ENCODE data around the gene SH3BP5.

SH3BP5 gene

DNA sequence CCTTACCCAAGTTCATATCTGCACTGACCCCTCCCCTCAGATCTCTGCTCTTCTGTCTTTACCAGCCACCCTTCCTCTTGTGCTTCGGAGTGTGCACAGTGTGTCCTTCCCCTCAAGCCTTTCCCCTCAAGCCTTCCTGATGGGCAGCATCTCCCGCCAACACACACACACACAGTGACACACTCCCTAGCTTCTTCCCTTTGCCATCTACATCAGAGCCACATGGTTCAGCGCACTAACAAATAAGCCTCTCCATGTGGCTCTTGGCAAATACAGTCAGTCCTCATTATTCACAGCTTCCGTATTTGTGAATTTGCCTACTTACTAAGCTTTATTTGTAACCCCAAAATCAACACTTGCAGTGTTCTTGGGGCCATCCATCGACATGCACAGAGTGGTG is 37.5 kb downstream of the SH3BP5 start:
- DNase-seq: no peak

DNA sequence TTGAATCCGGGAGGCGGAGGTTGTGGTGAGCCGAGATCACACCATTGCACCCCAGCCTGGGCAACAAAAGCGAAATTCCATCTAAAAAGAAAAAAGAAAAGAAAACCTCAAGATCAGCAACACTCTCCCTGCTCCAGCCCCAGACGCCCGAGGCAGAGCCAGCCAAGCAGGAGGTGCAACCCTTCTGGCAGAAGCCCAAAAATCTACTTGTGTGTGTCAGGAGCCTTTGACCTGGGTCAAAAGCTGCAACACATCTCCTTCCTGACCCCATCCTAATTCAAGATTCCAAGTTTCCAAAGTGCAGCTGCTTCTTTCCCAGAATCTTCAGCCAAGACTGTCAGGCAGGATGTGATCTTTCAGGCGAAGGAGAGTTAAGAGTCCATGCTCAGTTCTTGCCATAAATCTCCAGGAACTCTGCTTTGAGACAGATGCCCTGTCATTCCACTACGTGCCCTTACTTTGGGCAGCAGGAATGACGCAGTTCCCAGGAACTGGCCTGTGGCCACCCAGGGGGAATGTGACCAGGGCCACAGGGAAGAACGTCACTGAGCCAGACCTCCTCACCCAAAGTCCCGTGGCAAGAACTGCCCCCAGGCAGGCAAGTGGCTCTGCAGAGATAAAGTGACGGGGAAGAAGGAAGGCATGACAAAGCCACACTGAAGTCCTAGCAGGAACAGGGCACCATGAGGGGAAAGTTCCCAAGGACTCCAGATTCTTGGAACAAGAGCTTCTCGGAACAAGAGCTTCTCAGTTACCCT is 39.4 kb downstream of the SH3BP5 start:
- no peak for DNase-seq

DNA sequence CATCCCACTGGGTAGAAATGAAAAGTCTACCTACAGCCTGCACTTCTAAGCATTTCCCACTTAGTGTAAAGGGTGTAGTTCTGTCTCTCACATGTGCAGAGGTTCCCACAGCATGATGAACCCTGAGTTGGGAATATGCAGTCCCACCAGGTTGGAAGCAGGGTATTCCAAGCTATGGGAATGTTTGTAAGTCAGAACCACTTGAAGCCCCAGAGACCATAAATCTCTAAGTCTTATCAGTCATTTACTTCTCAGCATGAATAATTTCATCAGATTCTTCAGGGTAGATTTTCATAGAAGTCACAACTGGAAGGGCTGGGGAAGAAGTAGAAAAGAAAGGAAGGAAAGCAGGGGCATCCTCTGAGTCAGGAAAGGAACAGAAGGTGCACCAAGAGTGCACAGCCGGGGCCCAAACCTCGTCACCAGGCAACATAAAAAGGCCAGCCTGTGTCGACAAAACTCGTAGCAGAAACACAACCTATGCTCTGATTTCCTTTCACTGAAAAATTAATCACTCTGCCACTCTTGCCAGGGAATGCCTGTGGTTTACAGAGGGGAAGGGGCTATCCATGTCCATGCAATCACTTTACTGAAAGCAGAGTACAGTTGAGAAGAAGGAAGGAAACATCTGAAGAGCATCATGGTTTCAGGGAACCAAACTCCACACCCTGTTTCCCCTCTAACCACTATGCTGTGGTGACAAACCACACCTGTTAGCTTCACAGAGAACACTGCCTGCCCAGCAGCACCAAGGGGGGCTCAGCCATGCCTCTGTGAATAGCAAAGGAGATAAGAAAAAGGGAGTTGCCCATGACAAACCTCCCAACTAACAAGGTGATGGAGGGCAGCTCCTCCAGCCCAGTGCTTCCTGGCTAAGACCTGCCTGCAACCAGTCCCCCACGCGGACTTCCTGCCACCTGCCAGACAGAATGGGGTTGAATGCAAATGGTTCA is 40.5 kb downstream of the SH3BP5 start:
- DNase-seq: peak; percentile 81

DNA sequence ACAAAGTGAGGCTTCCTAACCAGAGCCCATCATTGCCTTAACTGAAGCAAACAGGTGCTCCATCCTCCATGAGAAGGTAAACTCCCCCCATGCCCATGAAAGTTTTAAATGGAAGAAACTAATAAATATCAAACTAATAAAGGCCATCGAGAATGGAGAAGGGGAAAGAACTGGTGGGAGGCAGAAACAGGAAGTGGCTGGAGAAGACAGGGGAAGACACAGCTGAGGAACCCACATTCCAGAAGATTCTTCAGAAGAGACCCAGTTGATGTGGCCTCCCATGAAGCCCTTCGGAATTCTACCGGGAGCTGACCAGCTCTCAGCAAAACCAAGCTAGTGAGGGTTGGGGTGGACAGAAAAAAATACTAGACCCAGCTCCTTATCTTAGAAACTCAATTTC is 41.6 kb downstream of the SH3BP5 start:
- no peak for DNase-seq

DNA sequence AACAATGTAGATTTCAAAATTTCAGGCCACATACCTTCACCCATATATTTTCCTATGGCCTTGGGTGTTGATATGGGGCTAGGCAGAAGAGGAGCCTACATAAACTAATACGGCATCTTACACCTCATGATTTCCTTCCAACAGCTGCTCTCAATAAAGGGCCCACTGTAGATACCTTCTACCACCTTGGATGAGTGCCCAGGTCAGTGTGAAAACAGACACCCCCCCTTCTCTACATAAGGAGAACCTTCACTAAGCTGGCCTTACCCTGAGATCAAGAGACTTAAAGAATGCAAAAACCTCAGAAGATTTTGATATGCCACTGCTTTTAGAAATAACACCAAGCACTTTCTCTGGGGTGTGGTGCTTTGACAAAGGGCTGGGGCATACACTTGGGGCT is 42.7 kb downstream of the SH3BP5 start:
- DNase-seq: no peak

DNA sequence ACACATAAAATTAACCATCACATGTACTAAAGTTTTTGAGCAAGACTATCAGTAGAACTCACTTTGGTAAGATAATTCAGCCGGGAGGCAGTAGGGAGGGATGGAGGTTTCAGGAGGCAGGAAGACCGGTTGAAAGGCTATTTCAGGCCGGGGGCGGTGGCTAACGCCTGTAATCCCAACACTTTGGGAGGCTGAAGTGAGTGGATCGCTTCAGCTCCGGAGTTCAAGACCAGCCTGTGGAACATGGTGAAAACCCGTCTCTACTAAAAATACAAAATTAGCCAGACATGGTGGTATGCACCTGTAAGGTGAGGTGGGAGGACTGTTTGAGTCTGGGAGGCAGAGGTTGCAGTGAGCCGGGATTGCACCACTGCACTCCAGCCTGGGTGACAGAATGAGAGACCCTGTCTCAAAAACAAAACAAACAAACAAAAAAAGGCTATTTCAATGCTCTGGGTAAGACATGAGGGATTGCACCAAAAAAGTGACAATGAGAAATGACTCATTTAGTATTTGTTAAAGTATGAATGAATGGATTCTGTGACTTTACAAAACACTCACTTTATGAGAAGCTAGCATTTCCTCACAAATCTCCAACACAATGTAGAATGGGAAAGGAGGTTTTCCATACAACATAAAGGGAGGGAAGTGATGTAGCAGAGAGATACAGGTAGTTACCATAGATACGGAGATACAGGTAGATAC is 43.9 kb downstream of the SH3BP5 start:
- no peak for DNase-seq

DNA sequence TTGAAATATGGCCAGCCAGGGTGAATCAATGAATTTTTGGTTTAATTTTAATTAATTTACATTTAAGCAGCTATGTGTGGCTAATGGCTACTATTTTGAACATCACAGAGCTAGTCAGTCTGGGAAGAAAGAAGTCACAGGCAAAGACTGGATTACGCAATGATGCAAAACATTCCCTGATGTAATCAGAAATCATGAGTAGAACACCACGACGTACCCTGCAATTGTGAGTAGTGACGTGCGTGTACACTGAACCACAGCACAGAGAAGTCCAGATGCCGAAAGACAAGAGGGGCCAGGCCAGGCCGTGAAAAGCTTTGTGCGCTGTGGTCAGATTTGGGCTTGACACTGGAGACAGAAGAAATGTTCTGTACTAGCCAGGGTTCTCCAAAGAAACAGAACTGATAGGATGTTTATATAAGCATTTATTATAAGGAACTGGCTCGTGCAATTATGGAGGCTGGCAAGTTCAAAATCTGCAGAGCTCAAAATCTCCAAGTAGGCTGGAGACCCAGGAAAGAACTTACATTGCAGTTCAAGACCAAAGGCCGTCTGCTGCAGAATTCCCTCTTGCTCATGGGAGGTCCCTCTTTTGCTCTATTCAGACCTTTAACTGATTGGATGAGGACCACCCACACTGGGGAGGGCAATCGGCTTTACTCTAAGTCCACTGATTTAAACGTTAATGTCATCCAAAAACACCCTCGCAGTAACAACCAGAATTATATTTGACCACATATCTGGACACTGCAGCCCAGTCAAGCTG is 44.6 kb downstream of the SH3BP5 start:
- no peak for DNase-seq

DNA sequence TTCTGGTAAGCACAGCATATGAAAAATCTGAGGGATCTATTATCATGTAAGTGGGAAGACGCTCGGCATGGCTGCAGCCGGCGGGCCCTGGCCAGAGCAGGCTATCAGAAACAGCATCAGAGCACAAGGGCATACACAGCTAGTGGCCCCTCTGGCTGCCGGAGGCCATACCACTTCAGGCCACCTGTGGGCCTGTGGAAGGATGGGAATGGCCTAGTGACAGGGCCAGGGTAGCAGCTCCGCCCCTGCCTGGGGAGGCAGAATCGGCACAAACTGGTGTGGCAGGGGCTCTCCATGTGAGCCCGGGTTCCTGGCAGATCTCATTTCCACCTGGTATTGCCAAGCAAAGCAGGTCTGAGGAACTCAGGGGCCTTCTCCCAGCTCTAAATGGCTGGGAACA is 46.4 kb downstream of the SH3BP5 start:
- no peak for DNase-seq

DNA sequence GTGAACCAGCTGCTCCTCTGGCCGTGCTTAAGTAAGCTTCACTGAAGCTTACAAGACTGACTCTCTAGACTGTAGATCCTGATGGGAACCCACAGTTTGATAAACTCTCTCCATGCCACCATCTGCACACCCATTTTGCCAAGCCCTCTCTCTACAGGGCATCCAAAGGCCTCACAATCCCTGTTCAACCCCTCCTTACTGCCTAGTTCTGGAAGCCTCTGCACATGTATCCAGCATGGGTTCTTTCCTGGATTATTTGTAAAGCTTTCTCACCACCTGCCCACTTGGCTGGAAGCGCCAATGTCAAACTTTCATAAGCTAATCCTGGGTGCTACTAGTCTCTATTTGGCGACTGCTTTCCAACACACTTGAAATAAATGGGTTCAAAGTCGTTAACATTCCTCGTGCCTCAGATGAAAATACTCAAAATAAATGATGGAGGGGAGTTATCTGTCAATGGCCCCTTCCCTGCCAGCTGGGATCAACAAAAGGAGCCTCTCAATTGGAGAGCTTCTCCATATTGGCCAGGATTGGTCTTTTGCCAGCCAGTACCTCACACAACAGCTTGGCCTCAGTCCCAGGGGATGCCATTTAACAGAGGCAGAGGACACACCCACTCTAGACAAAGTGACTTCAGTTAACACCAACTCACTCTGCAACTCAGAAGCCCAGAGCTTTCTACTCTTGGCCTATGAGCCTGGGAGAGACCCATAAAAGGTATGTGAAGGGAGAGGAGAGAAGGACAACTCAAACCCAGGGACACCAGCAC is 48.1 kb downstream of the SH3BP5 start:
- DNase-seq: no peak

DNA sequence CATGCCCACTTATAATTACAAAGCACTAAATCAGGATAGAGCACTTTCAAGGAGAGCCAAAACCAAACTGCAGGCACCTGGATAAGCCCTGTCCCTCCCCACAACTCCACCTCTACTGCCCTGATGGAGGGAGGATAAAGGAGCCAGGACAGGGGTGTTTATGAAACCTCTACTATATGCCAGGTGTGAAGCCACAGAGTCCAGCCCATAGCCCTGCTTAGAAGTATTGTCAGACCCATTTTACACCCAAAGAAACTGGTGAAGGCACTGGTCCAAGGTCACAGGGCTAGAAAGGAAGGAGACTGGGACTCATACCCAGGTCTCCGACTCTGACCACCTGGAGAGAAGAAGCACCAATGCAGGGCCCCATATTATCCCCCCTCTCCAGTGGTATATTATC is 48.7 kb downstream of the SH3BP5 start:
- DNase-seq: no peak

DNA sequence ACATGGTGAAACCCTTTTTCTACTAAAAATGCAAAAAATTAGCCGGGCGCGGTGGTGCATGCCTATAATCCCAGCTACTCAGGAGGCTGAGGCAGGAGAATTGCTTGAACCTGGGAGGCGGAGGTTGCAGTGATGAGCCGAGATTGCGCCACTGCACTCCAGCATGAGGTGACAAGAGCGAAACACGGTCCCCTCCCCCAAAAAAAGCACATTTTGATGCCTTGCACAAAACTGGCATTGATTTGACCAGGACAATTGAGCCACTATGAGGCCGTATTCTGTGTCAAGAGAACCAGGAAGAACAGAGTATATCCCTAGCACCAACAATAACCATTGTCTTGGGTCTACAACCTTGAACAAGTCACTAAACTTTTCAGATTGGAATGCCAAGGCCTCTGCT is 50.6 kb downstream of the SH3BP5 start:
- DNase-seq: no peak

DNA sequence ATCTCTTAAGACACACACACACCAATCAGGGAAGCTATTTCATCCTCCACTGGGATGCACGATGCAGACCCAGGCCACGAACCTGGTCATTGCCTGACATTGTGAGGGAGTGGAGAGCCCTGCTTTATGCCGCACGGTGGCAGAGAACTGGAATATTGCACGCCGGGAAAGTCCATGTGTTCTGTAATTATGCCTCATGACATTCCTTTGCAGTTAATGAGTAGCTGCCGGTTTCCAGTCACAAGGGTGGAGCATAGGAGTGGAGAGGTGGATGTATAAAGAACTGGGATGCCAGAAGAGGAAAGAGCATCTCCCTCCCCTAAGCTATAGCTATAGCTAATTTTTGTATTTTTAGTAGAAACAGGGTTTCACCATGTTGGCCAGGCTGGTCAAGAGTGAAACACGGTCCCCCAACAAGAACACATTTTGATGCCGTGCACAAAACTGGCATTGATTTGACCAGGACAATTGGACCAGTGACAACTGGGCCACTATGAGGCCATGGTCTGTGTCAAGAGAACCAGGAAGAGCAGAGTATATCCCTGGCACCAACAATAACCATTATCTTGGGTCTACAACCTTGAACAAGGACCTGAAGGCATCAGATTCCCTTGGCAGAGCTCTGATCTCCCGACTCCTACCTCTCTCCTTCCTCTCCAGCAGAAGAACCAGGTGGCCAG is 51.4 kb downstream of the SH3BP5 start:
- DNase-seq: no peak

DNA sequence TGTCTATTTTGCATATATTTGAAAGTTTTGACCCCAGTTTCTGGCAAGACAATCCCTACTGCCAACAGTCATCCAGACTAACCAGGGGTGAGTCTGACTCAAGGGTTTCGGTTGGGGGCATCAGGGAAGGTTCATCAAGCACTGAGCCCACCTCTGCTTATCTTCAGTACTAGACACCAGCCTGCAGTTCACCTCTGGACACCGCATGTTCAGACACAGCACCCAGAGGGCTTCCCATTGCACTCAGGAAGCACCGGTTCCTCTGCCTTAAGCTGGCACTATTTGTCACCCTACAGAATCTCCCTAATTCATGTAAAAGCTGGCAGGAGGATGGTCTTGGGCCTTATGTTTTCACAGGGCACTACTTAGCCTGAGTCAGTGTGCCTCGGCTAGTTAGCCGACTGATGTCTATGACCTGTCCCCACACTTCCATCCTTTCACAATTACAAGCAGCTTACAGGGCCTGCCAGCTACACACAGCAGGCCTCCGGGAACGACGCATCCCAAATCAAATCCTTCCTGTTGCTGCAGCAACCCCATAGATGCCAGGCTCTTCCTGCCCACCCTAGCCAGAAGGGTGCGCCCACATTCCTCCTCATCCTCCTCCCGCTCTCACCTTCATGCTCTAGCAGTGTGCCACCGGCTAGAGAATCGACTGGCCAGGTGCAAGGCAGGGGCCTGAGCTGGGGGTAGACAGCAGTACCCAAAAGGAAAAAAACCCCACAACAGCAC is 52.5 kb downstream of the SH3BP5 start:
- no peak for DNase-seq

DNA sequence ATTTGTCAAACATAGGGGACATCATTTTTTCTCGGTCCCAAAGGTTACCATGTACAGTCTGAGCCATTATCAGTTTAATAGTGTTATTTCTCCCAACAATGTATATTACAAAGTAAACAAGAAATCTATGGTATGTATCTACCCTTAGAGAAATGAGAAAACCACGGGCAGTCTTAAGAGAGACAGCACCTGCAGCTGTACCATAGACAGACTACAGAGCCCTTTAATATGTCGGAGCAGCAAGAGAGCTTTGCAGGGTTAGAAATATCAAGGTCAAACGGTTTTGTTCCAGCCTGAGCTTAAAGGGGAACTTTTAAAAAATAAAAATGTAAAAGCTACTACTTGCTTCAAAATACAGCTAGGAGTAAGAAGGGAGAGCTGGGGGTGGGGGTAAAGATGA is 53.2 kb downstream of the SH3BP5 start:
- no peak for DNase-seq

DNA sequence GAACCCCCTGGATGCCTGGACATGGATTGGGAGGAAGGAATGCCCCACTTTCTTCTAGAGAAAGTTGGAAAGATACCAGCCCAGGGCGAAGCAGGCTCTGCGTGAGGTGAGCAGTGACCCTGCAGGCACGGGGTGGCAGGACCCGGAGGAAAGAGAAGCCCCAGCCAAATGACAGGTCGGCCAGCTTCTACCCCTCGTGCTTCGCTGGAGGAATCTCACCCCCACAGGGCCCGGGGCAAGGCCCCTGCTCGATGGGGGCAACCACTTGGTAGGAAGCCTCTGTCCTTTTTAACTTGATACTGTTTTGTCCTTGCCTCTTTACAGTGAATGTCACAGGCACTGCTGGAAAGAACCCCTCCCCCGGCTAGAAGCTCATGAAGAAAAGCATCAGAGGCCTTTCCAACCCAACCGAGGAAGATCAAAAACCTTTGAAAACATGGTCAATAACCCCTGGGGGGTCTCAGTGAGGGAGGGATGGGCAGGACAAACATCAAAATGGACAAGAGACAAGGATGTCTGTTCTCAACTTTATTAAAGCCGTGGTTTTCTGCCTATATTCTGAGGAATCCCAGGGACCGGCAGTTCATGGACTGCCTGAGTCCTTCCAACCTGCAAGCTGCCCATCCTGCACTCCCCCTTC is 54.4 kb downstream of the SH3BP5 start:
- DNase-seq: no peak

DNA sequence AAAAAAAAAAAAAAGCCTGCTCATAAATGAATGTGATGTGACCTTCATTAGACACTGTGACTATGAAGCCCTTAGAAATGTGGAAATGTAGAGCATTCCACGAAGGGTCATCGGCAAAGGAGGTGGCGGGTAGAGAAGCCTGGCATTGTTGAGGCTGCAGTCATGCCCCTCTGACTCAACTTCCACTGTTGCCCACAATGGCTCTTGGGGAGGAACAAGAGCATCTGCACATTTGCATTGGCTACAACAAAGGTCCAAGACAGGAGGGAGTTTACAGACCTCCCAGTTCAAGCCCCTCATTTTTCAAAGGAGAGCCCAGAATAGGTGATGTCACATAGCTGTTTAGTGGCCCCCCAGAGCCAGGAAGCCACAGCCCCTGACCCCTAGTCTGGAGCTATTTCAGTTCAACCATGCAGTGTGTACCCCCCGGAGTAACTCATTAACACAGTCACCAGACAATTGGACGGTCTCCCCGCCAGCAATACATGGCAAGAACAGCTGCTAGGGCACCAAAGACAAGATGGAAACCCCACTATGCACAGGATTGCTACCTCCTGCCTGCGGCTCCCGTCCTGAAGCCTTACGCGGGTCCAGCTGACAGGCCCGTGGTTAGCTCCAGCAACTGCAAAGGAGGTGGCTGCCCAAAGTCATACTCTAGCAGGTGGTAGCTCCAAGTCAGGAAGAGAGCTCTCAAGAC is 56.2 kb downstream of the SH3BP5 start:
- no peak for DNase-seq

DNA sequence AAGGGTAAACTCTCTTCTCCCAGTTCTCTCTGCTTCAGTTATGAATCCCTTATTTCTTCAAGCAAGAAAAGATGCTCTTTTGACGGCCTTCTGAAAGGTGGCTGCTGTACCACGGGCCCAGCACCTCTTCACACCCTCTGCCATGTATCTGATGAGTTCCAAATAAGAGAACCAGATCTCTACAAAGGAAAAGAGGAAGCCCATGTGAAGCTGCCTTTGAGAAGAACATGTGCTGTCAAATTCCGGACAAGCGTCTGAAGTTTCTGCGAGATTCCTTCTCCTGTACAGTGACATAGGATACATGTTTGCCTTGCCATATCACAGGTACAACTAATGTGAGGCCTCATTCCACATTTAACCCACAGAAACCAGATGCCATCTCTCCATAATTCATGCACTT is 59.2 kb downstream of the SH3BP5 start:
- DNase-seq: no peak

DNA sequence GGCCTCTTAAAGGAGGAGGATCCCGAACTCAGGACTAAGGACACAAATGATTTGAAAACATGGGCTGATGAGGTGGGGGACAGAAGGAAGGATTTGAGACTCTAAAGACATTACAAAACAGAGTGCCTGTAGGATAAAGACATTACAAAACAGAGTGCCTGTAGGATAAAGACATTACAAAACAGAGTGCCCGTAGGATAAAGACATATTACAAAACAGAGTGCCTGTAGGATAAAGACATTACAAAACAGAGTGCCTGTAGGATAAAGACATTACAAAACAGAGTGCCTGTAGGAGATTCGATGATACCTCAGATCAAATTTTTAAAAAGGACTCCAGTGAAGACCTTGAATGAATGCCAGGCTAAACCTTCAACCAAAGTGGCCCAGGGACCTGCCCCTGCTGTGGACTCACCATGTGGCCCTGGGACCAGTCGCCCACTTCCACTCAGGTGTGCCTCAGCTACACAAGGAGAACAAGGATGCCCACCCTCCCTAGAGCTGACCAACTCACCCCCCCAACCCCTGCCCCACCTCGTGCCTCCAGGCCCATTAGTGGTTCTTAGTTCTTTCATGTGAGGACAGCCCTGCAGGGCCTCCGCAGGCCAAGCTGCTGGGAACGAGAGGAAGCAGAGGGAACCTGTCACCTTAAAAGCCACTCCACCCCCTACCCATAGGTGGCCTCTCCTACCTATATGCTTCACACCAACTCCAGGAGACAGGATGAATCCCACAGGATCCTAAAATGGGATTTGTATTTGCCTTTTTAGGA is 59.8 kb downstream of the SH3BP5 start:
- DNase-seq: no peak

Measured in CD4-positive, alpha-beta T cell treated with Interleukin-17A for 1 hour (primary cell).